H1 (cell line): ENCODE measurements around the gene GGA1. TPM values are rescaled to one million over a fixed set of nuclear protein-coding genes. Genes with fewer than 3 reads are reported as not detected.

Experiments used
- CTCF ChIA-PET: fragments of 300-600 bp; sonication (Branson Sonifier 250); formaldehyde crosslinking; loops from one replicate; lab custom pipeline; 2021; ENCODE audit not compliant: partially characterized antibody; lab: Charles Lee
- POLR2A ChIA-PET: fragments of 300-600 bp; sonication (Branson Sonifier 250); formaldehyde crosslinking; loops from one replicate; lab custom pipeline; 2021; ENCODE audit warnings: inconsistent platforms; ENCODE audit not compliant: partially characterized antibody; lab: Charles Lee
- DNase-seq, 2 experiments: peaks; one replicate each; pipeline versions ENCODE4 v3.0.0 to v3.0.0-alpha.2; 2010 to 2022; ENCODE audit warnings: low spot score in 2 of 2, low read depth in 1 of 2, mixed read lengths in 1 of 2
- FAIRE-seq: peaks from 2 replicates; lab custom pipeline; 2011; peaks lifted over from hg19 to GRCh38; lab: Jason Lieb, UNC
- H2AFZ ChIP-seq: 2 replicates; pipeline ENCODE4 v1.8.1; 2012; ENCODE audit warnings: low read length, inconsistent platforms
- H2AK5ac ChIP-seq: 2 replicates; pipeline ENCODE4 v1.6.1; 2013; ENCODE audit warnings: low read depth, low read length
- H2BK120ac ChIP-seq: replicated peaks from 2 replicates; pipeline ENCODE3; 2013; ENCODE audit warnings: low read depth, low read length, inconsistent platforms
- H2BK12ac ChIP-seq: 2 replicates; pipeline ENCODE4 v1.6.1; 2013; ENCODE audit warnings: low read depth, low read length
- H2BK15ac ChIP-seq: 2 replicates; pipeline ENCODE4 v1.6.1; 2013; ENCODE audit warnings: low read length
- H2BK20ac ChIP-seq: 2 replicates; pipeline ENCODE4 v1.6.1; 2013; ENCODE audit warnings: low read length
- H2BK5ac ChIP-seq: 2 replicates; pipeline ENCODE4 v1.6.1; 2013; ENCODE audit warnings: low read depth, low read length
- H3K14ac ChIP-seq: 2 replicates; pipeline ENCODE4 v1.6.1; 2013; ENCODE audit warnings: inconsistent platforms; ENCODE audit not compliant: insufficient read length
- H3K18ac ChIP-seq: 2 replicates; pipeline ENCODE4 v1.6.1; 2013; ENCODE audit warnings: low read length; ENCODE audit errors: extremely low read depth
- H3K23ac ChIP-seq: 2 replicates; pipeline ENCODE4 v1.6.1; 2013; ENCODE audit warnings: inconsistent platforms; ENCODE audit not compliant: insufficient read length
- H3K23me2 ChIP-seq: 2 replicates; pipeline ENCODE4 v1.6.1; 2013; ENCODE audit warnings: low read depth, low read length
- H3K27ac ChIP-seq: 2 replicates; pipeline ENCODE4 v1.6.1; 2011; ENCODE audit warnings: low read depth, low read length, inconsistent platforms
- H3K27me3 ChIP-seq, 4 experiments: replicated peaks in 1 of 4; 1 replicate in 1 of 4; 2 replicates in 3 of 4; pipeline versions ENCODE4 v1.6.1 to v1.8.1; 2011 to 2013; ENCODE audit warnings: low read length in 3 of 4, mild to moderate bottlenecking in 3 of 4, inconsistent platforms in 2 of 4, mixed read lengths in 2 of 4, moderate library complexity in 1 of 4; ENCODE audit not compliant: control insufficient read depth in 3 of 4, insufficient read depth in 3 of 4; ENCODE audit errors: extremely low read depth in 1 of 4
- H3K36me3 ChIP-seq, 4 experiments: 2 replicates each; pipeline versions ENCODE4 v1.6.1 to v1.8.1; 2011 to 2013; ENCODE audit warnings: mild to moderate bottlenecking in 4 of 4, low read length in 3 of 4, moderate library complexity in 2 of 4, control low read depth in 1 of 4, inconsistent platforms in 1 of 4; ENCODE audit not compliant: insufficient read depth in 4 of 4, control insufficient read depth in 2 of 4
- H3K4ac ChIP-seq: replicated peaks from 2 replicates; pipeline ENCODE3; 2013; ENCODE audit warnings: low read length, low read depth, mixed read lengths, inconsistent platforms; ENCODE audit not compliant: insufficient read length
- H3K4me1 ChIP-seq, 4 experiments: replicated peaks in 1 of 4; 1 replicate in 1 of 4; 2 replicates in 3 of 4; pipeline versions ENCODE4 v1.6.1 to v1.8.1; 2011 to 2013; ENCODE audit warnings: low read length in 3 of 4, inconsistent platforms in 2 of 4, mixed read lengths in 1 of 4; ENCODE audit not compliant: insufficient read depth in 4 of 4, control insufficient read depth in 3 of 4
- H3K4me2 ChIP-seq, 2 experiments: 2 replicates each; pipeline versions ENCODE4 v1.6.1 to v1.8.1; 2011 to 2013; ENCODE audit warnings: low read depth in 2 of 2, low read length in 2 of 2, control low read depth in 1 of 2, inconsistent platforms in 1 of 2, mild to moderate bottlenecking in 1 of 2; ENCODE audit not compliant: insufficient read depth in 1 of 2
- H3K4me3 ChIP-seq, 4 experiments: fragments of 200-600, 300-600 bp in 1 of 4; sonication (generic), shearing (Covaris generic), sonication (Bioruptor Twin) in 1 of 4; 2 replicates each; pipeline versions ENCODE4 v1.5.1 to v1.8.1; 2011 to 2016; ENCODE audit warnings: low read length in 4 of 4, low read depth in 3 of 4, control low read depth in 2 of 4, inconsistent platforms in 2 of 4, mild to moderate bottlenecking in 2 of 4, mixed read lengths in 1 of 4, moderate library complexity in 1 of 4; ENCODE audit not compliant: insufficient read depth in 2 of 4; ENCODE audit errors: extremely low read depth in 1 of 4
- H3K56ac ChIP-seq: replicated peaks from 2 replicates; pipeline ENCODE3; 2013; ENCODE audit warnings: low read depth, mild to moderate bottlenecking, mixed read lengths, low read length, inconsistent platforms; ENCODE audit not compliant: insufficient read length
- H3K79me1 ChIP-seq: 2 replicates; pipeline ENCODE4 v1.6.1; 2013; ENCODE audit warnings: low read depth, low read length, control low read depth
- H3K79me2 ChIP-seq, 2 experiments: 2 replicates each; pipeline versions ENCODE4 v1.6.1 to v1.8.1; 2012 to 2013; ENCODE audit warnings: low read length in 2 of 2, mild to moderate bottlenecking in 2 of 2, inconsistent platforms in 1 of 2; ENCODE audit not compliant: insufficient read depth in 2 of 2, control insufficient read depth in 1 of 2
- H3K9ac ChIP-seq, 4 experiments: replicated peaks in 1 of 4; 1 replicate in 1 of 4; 2 replicates in 3 of 4; pipeline versions ENCODE4 v1.6.1 to v1.8.1; 2011 to 2013; ENCODE audit warnings: low read depth in 3 of 4, low read length in 3 of 4, control low read depth in 2 of 4, mild to moderate bottlenecking in 2 of 4, moderate library complexity in 2 of 4, inconsistent platforms in 1 of 4; ENCODE audit errors: extremely low read depth in 1 of 4
- H3K9me3 ChIP-seq, 2 experiments: 2 replicates each; pipeline versions ENCODE4 v1.6.1 to v1.8.1; 2012 to 2013; ENCODE audit warnings: mild to moderate bottlenecking in 2 of 2, moderate library complexity in 2 of 2, control low read depth in 1 of 2, inconsistent platforms in 1 of 2, low read depth in 1 of 2, low read length in 1 of 2, mixed read lengths in 1 of 2; ENCODE audit not compliant: insufficient read depth in 2 of 2
- H4K20me1 ChIP-seq, 2 experiments: replicated peaks in 1 of 2; 2 replicates each; pipeline versions ENCODE3 to v1.8.1; 2011 to 2013; ENCODE audit warnings: inconsistent platforms in 2 of 2, low read length in 2 of 2, mild to moderate bottlenecking in 1 of 2; ENCODE audit not compliant: insufficient read depth in 2 of 2, control insufficient read depth in 1 of 2
- H4K5ac ChIP-seq: 2 replicates; pipeline ENCODE4 v1.6.1; 2013; ENCODE audit warnings: low read length, low read depth, mixed read lengths, inconsistent platforms; ENCODE audit not compliant: insufficient read length
- H4K8ac ChIP-seq: 2 replicates; pipeline ENCODE4 v1.8.0; 2013; ENCODE audit warnings: mild to moderate bottlenecking, moderate library complexity, low read length, inconsistent platforms; ENCODE audit not compliant: insufficient read depth; ENCODE audit errors: extremely low read depth
- H4K91ac ChIP-seq: replicated peaks from 2 replicates; pipeline ENCODE3; 2013; ENCODE audit warnings: low read length, mixed read lengths, inconsistent platforms; ENCODE audit not compliant: insufficient read length
- SIRT6 ChIP-seq: IDR thresholded peaks from one replicate; pipeline ENCODE4 v1.7.1; 2012; ENCODE audit warnings: low read length, inconsistent platforms
- WGBS, 2 experiments: shearing (Covaris generic) in 1 of 2; methylation state at CpG; one replicate each; pipeline versions ENCODE4 v1.1.6 to v1.1.7; 2013 to 2015; ENCODE audit warnings: low lambda C conversion rate in 2 of 2, mixed read lengths in 2 of 2, inconsistent platforms in 1 of 2, low coverage in 1 of 2, missing lambda C conversion rate in 1 of 2; ENCODE audit not compliant: insufficient replicate concordance in 2 of 2, insufficient coverage in 1 of 2, insufficient read length in 1 of 2; ENCODE audit errors: extremely low coverage in 1 of 2, missing lambda C conversion rate in 1 of 2; 5-methylcytosine and 5-hydroxymethylcytosine counted together
- polyA plus RNA-seq, 7 experiments: library from polyadenylated mRNA; depleted of rRNA in 3 of 7; stranded (reverse) in 5 of 7; unstranded in 2 of 7; fragments of >200 nt in 5 of 7; fragments of 200-250 nt in 2 of 7; gene quantifications; 1 replicate in 5 of 7; 2 replicates in 1 of 7; 4 replicates in 1 of 7; pipeline versions ENCODE4 v1.2.1 to v1.2.3, GENCODE V29; 2011 to 2013; ENCODE audit warnings: missing spikeins in 2 of 7, mixed read lengths in 2 of 7
- total RNA-seq: library from RNA; stranded (reverse); fragmentation: NEBNext Ultra II Directional; extraction: Animal tissue kit (Norgen Biotek cat#: 25700); gene quantifications from 2 replicates; pipeline ENCODE4 v1.2.1, GENCODE V29; 2021

The GGA1 gene
- total and polyA plus RNA-seq, 2 of the 8 experiments (the other 6 are each of a cell fraction or from before 2014, with no cell fraction given): 49.3 to 57.2 TPM

DNA sequence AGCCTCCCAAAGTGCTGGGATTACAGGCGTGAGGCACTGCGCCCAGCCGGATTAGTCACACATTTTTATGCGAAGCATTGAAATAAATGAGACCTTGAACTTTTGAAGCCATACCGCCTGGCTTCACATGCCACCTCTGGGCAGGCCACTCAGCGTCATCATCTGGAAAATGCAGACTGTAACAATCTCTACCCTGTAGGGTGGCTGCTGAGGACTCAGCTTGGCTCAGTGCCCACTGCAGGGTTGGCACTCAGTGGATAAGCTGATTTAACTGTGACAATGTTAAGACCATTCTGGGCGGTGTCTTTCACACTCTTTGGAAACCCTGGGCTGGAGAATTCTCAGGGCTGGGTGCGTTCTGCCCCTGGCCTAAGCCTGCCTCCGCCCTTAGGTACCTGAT lies 39.3 kb downstream of the GGA1 start:
- no peak overlapping the region for H2AFZ ChIP-seq
- H3K27me3 ChIP-seq: no peaks in the 10 kb centered on the region
- no peak overlapping the region for H2BK20ac ChIP-seq
- no peak overlapping the region for H2BK12ac ChIP-seq
- H4K20me1 ChIP-seq: peaks cover 0 to 12% of the 10 kb centered on the region in 2 experiments
- no peak overlapping the region for H3K23ac ChIP-seq
- no peaks in the 10 kb centered on the region for H3K23me2 ChIP-seq
- H3K4me1 ChIP-seq: no peaks in the 10 kb centered on the region
- WGBS, 2 experiments: 97% methylated on average over 9 of the region's 9 CpGs; no CpG with 5 or more reads in 1 of the 2 experiments
- no peak overlapping the region for H3K18ac ChIP-seq
- no peak overlapping the region for H3K4me3 ChIP-seq
- no peak overlapping the region for H2BK120ac ChIP-seq
- no peak overlapping the region for H2BK5ac ChIP-seq
- POLR2A ChIA-PET: interaction anchor here (1.0 to 1.7 kb wide), 3 partner anchors 10 to 19 kb away, joined by 3 to 4 read pairs (median 3); partner anchors contain the start of gene PDXP
- TF ChIP-seq SIRT6: no peak
- H3K79me1 ChIP-seq: no peaks in the 10 kb centered on the region
- no peak overlapping the region for H4K5ac ChIP-seq
- no peak overlapping the region for H3K9ac ChIP-seq
- no peak overlapping the region for H4K8ac ChIP-seq
- no peak overlapping the region for H2BK15ac ChIP-seq
- H3K14ac ChIP-seq: no peak overlapping the region
- H3K79me2 ChIP-seq: no peaks in the 10 kb centered on the region
- H3K56ac ChIP-seq: no peak overlapping the region
- CTCF ChIA-PET: interaction anchor here (1.3 to 2.2 kb wide), 5 partner anchors 11 to 39 kb away, joined by 3 to 7 read pairs (median 6); partner anchors contain the start of genes GGA1 and LGALS1
- H2AK5ac ChIP-seq: no peak overlapping the region
- H3K36me3 ChIP-seq: peaks cover 13 to 33% (median 23%) of the 10 kb centered on the region in 4 experiments
- no peaks in the 10 kb centered on the region for H3K9me3 ChIP-seq
- DNase-seq (no peak), FAIRE-seq (no peak)
- H4K91ac ChIP-seq: no peak overlapping the region
- no peak overlapping the region for H3K27ac ChIP-seq
- no peak overlapping the region for H3K4ac ChIP-seq
- H3K4me2 ChIP-seq: no peak overlapping the region
